Caco-2 (cell line): Measurements from ENCODE around the gene GABRG3. TPM values are rescaled to one million over a fixed set of nuclear protein-coding genes. Genes with fewer than 3 reads are reported as not detected.

ENCODE experiments used
- BruUV-seq: library from RNA; stranded (reverse); fragments of 400-500 nt; replicated peaks from 2 replicates; lab custom pipeline; 2021; lab: Mats Ljungman, UMichigan
- CTCF ChIA-PET: fragments of 300-600 bp; sonication (Branson Sonifier 250); formaldehyde crosslinking; loops from one replicate; lab custom pipeline; 2022; ENCODE audit warnings: antibody characterized with exemption; lab: Charles Lee
- POLR2A ChIA-PET: fragments of 300-600 bp; sonication (Branson Sonifier 250); formaldehyde crosslinking; loops from one replicate; lab custom pipeline; 2022; ENCODE audit warnings: antibody characterized with exemption; lab: Charles Lee
- DNase-seq, 2 experiments: peaks; one replicate each; pipeline versions ENCODE4 v3.0.0 to v3.0.0-alpha.2; 2020 to 2022
- H3K27me3 ChIP-seq: replicated peaks from 2 replicates; pipeline ENCODE4 v1.6.0; 2011; ENCODE audit warnings: low read length; ENCODE audit not compliant: control insufficient read depth, insufficient read depth
- H3K36me3 ChIP-seq: 2 replicates; pipeline ENCODE4 v1.5.1; 2011; ENCODE audit warnings: low read length; ENCODE audit not compliant: control insufficient read depth, insufficient read depth
- H3K4me1 ChIP-seq: fragments of 250-450 bp; sonication (Bioruptor Pico); 2 replicates; pipeline ENCODE4 v1.5.1; 2020; ENCODE audit warnings: mild to moderate bottlenecking
- H3K4me3 ChIP-seq: 2 replicates; pipeline ENCODE4 v1.5.1; 2011; ENCODE audit warnings: low read depth, mild to moderate bottlenecking, control low read depth, low read length
- H3K9me3 ChIP-seq: fragments of 250-450 bp; sonication (Bioruptor Pico); 2 replicates; pipeline ENCODE4 v1.5.1; 2020; ENCODE audit warnings: mild to moderate bottlenecking, moderate library complexity
- H3K27ac Mint-ChIP-seq: one replicate; pipeline ENCODE4 v1.8.0; 2022; ENCODE audit warnings: mixed read lengths; ENCODE audit not compliant: unreplicated experiment
- H3K27me3 Mint-ChIP-seq: one replicate; pipeline ENCODE4 v1.8.0; 2022; ENCODE audit warnings: mixed read lengths; ENCODE audit not compliant: insufficient read depth, unreplicated experiment
- H3K36me3 Mint-ChIP-seq: one replicate; pipeline ENCODE4 v1.8.0; 2022; ENCODE audit warnings: mild to moderate bottlenecking, mixed read lengths; ENCODE audit not compliant: insufficient read depth, unreplicated experiment
- H3K4me1 Mint-ChIP-seq: one replicate; pipeline ENCODE4 v1.8.0; 2022; ENCODE audit warnings: low read depth, mixed read lengths; ENCODE audit not compliant: unreplicated experiment
- H3K4me3 Mint-ChIP-seq: one replicate; pipeline ENCODE4 v1.8.0; 2022; ENCODE audit warnings: mild to moderate bottlenecking, moderate library complexity, mixed read lengths; ENCODE audit not compliant: unreplicated experiment
- H3K9me3 Mint-ChIP-seq: one replicate; pipeline ENCODE4 v1.8.0; 2022; ENCODE audit warnings: mixed read lengths; ENCODE audit not compliant: unreplicated experiment
- CTCF ChIP-seq, 2 experiments: fragments of 200-600 bp in 1 of 2; IDR thresholded peaks; 1 replicate in 1 of 2; 2 replicates in 1 of 2; pipeline versions ENCODE4 v1.5.1 to v1.8.0; 2011 to 2022; ENCODE audit warnings: antibody characterized with exemption in 1 of 2, control low read depth in 1 of 2, inconsistent platforms in 1 of 2, low read depth in 1 of 2, low read length in 1 of 2, mild to moderate bottlenecking in 1 of 2, moderate library complexity in 1 of 2; ENCODE audit not compliant: insufficient read depth in 1 of 2, severe bottlenecking in 1 of 2, unreplicated experiment in 1 of 2
- intact Hi-C: fragments of 100-400 bp; cut with micrococcal nuclease; formaldehyde crosslinking; loops from one replicate; pipeline ENCODE4 v1.10.0; 2022; ENCODE audit not compliant: unreplicated experiment
- total RNA-seq: library from RNA; stranded (reverse); gene quantifications from 2 replicates; pipeline ENCODE4 v1.2.3, GENCODE V29; 2022

The GABRG3 gene
- total RNA-seq, 1 experiment from 2014 or later: not detected

DNA sequence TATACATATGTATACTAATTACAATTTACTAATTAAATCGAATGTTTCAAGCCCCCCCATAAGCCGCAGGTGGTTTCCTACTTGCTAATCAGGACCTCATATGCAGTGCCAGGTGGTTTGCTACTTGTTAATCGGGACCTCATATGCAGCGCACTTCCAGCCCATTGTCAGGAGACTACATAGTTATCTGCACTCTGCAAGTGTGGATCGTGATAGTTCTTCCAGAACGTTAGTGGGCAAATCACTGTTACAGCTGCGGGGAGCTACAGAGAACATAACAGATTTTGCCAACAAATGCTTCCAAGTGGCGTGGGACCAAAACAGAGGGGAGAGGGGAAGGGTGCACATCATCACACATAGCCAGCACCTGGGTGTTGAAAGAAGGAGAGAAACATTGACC is 558.4 kb downstream of the GABRG3 start:
- POLR2A ChIA-PET: no interaction called here
- intact Hi-C loops: no loop called here
- no peaks in the 10 kb centered on the region for H3K36me3 ChIP-seq

GRCh38 chr15:27530994-27531393 is 560.0 kb downstream of the GABRG3 start:
- no peaks in the 10 kb centered on the region for H3K4me1 Mint-ChIP-seq
- DNase-seq: no peak
- H3K9me3 Mint-ChIP-seq: peaks cover 13% of the 10 kb centered on the region
- CTCF ChIA-PET: no interaction called here
- BruUV-seq: no TSS peak
- Histone ChIP-seq H3K27me3 (no peaks in the 10 kb centered on the region), H3K4me3 (no peak overlapping the region), H3K9me3 (peaks cover 3% of the 10 kb centered on the region; the same call in 1 of the 2 replicates), H3K4me1 (no peaks in the 10 kb centered on the region), H3K36me3 (no peaks in the 10 kb centered on the region)
- intact Hi-C loops: no loop called here
- TF ChIP-seq CTCF (IDR thresholded peaks at IDR 0.05; ENCODE audit: insufficient read depth in 1 of 2, low read depth in 1 of 2, low read length in 1 of 2, severe bottlenecking in 1 of 2, unreplicated experiment in 1 of 2): no peak
- no peak overlapping the region for H3K27ac Mint-ChIP-seq
- peaks cover 3% of the 10 kb centered on the region for H3K27me3 Mint-ChIP-seq
- POLR2A ChIA-PET: no interaction called here
- H3K4me3 Mint-ChIP-seq: no peak overlapping the region
- no peaks in the 10 kb centered on the region for H3K36me3 Mint-ChIP-seq

More for the DNA sequence above, 558.4 kb downstream of the GABRG3 start:
- no peak overlapping the region for H3K4me3 ChIP-seq
- H3K9me3 ChIP-seq: peaks cover under 1% of the 10 kb centered on the region; the same call in 1 of the 2 replicates
- H3K27ac Mint-ChIP-seq: no peak overlapping the region
- peaks cover 3% of the 10 kb centered on the region for H3K27me3 Mint-ChIP-seq
- no peaks in the 10 kb centered on the region for H3K4me1 ChIP-seq
- CTCF ChIA-PET: no interaction called here
- DNase-seq: no peak
- no peaks in the 10 kb centered on the region for H3K36me3 Mint-ChIP-seq
- TF ChIP-seq CTCF (IDR thresholded peaks at IDR 0.05; ENCODE audit: insufficient read depth in 1 of 2, low read depth in 1 of 2, low read length in 1 of 2, severe bottlenecking in 1 of 2, unreplicated experiment in 1 of 2): no peak
- H3K9me3 Mint-ChIP-seq: peaks cover 15% of the 10 kb centered on the region
- no peaks in the 10 kb centered on the region for H3K27me3 ChIP-seq
- BruUV-seq: no TSS peak
- no peak overlapping the region for H3K4me3 Mint-ChIP-seq
- H3K4me1 Mint-ChIP-seq: no peaks in the 10 kb centered on the region

DNA sequence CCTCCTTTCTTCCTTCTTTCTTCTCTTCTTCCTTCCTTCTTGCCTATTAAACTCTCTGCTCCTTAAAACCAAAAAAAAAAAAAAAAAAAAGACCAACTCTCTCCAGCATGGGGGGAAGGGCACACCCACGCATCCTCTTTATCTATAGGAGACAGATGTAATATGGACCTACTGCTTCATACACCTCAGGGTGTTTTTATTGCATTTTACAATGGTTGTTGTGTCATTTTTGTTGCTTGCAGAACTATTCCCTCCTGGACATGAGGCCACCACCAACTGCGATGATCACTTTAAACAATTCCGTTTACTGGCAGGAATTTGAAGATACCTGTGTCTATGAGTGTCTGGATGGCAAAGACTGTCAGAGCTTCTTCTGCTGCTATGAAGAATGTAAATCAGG is 561.4 kb downstream of the GABRG3 start:
- Mint-ChIP-seq H3K9me3 (no peaks in the 10 kb centered on the region), H3K4me3 (no peak overlapping the region), H3K36me3 (no peaks in the 10 kb centered on the region), H3K27ac (no peak overlapping the region), H3K27me3 (peaks cover 3% of the 10 kb centered on the region), H3K4me1 (no peaks in the 10 kb centered on the region)
- TF ChIP-seq CTCF (IDR thresholded peaks at IDR 0.05; ENCODE audit: insufficient read depth in 1 of 2, low read depth in 1 of 2, low read length in 1 of 2, severe bottlenecking in 1 of 2, unreplicated experiment in 1 of 2): no peak
- no TSS peak for BruUV-seq
- ChIA-PET POLR2A (no interaction called here), CTCF (no interaction called here)
- intact Hi-C loops: no loop called here
- Histone ChIP-seq H3K9me3 (peaks cover 3% of the 10 kb centered on the region; the same call in 1 of the 2 replicates), H3K4me3 (no peak overlapping the region), H3K36me3 (no peaks in the 10 kb centered on the region), H3K27me3 (no peaks in the 10 kb centered on the region), H3K4me1 (no peaks in the 10 kb centered on the region)
- DNase-seq: no peak
